ENCODE data around the gene HAUS7. TPM values are rescaled to one million over a fixed set of nuclear protein-coding genes. Genes with fewer than 3 reads are reported as not detected.

Gene HAUS7
- total RNA-seq, 2 experiments from 2014 or later: 42.5 to 47.9 TPM

DNA sequence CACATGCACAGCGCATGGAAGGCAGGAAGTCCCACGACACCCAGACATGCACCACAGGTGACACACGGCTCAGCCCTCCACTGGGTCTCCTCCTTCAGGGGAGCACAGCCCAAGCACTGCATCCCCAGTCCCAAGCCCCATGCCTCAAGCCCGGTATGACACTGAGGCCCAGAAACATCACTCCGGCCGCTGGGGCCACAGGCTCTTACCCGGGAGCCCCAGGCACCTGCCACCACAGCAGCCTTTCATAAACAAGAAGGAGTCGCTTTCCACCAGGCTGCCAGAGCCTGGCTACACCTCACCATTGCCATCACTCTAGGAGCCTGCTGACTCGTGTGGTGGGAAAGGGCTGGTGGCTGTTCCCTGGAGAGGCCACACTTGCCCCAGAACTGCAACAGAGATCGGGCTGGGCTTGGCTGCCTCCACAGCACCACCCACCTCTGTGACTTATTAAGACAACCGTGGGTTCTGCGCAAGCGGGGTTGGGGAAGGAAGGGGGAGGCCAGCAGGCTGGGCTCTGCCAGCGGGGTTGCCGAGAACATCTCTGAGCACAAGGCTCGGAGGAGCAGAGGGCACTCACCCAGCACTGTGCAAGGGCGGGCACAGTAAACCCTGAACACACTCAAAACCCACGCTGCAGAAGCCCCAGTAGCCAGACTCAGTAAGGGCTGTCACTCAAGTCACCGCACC is 4.5 kb downstream of the HAUS7 start:
- BruUV-seq (replicated peaks): no TSS peak
- no peak for DNase-seq (ENCODE audit: low spot score)
- ChIA-PET POLR2A (no interaction called here), CTCF (ENCODE audit: unreplicated experiment) (no interaction called here)
- Histone ChIP-seq H3K36me3 (ENCODE audit: insufficient read depth, low read length) (peaks cover 40% of the 10 kb centered on the region), H3K79me2 (ENCODE audit: insufficient read depth, low read depth, low read length) (peaks cover 18% of the 10 kb centered on the region; the same call in 1 of the 2 replicates), H4K20me1 (ENCODE audit: insufficient read depth, low read length) (no peaks in the 10 kb centered on the region; the same call in 1 of the 2 replicates), H3K9me2 (ENCODE audit: insufficient read depth, low read length) (no peaks in the 10 kb centered on the region), H3K9me3 (ENCODE audit: low read length) (no peaks in the 10 kb centered on the region), H3K4me3 (ENCODE audit: low read depth, low read length, poor library complexity, severe bottlenecking) (no peak overlapping the region), H3K4me2 (ENCODE audit: low read length) (no peak overlapping the region), H3K27ac (ENCODE audit: low read depth, low read length, poor library complexity, severe bottlenecking) (no peak overlapping the region), H2AFZ (ENCODE audit: low read length) (no peak overlapping the region), H3K4me1 (ENCODE audit: insufficient read depth, low read length, poor library complexity, severe bottlenecking) (peaks cover 12% of the 10 kb centered on the region)
- intact Hi-C loops (cut with micrococcal nuclease; ENCODE audit: unreplicated experiment): no loop called here
- TF ChIP-seq, protein P1, sequence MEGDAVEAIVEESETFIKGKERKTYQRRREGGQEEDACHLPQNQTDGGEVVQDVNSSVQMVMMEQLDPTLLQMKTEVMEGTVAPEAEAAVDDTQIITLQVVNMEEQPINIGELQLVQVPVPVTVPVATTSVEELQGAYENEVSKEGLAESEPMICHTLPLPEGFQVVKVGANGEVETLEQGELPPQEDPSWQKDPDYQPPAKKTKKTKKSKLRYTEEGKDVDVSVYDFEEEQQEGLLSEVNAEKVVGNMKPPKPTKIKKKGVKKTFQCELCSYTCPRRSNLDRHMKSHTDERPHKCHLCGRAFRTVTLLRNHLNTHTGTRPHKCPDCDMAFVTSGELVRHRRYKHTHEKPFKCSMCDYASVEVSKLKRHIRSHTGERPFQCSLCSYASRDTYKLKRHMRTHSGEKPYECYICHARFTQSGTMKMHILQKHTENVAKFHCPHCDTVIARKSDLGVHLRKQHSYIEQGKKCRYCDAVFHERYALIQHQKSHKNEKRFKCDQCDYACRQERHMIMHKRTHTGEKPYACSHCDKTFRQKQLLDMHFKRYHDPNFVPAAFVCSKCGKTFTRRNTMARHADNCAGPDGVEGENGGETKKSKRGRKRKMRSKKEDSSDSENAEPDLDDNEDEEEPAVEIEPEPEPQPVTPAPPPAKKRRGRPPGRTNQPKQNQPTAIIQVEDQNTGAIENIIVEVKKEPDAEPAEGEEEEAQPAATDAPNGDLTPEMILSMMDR (conservative IDR thresholded peaks at IDR 0.05; ENCODE audit: low read length): no peak
- TF ChIP-seq EZH2phosphoT487 (IDR thresholded peaks at IDR 0.05; ENCODE audit: borderline replicate concordance, low read depth, low read length): no peak

DNA sequence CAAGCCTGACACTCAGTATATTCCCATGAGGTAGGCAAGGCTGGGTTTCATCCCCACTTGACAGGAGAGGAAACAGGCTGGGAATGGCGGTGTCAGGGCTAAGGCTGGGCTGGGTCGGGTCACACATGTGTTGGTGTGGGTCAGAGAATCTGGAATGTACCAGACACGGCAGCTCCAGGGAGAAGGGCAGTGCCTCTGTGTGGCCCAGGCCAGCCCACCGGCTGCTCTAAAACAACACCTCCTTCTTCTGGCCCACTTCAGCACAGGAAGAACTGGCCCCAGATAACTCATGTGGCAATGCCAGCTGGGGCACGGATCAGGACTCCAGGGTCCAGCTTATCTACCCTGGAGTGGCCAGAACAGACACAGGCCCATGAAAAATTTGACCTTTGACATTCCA is 6.3 kb downstream of the HAUS7 start:
- Histone ChIP-seq H3K36me3 (ENCODE audit: insufficient read depth, low read length) (peaks cover 55% of the 10 kb centered on the region), H3K4me1 (ENCODE audit: insufficient read depth, low read length, poor library complexity, severe bottlenecking) (peaks cover 9% of the 10 kb centered on the region), H3K9me3 (ENCODE audit: low read length) (no peaks in the 10 kb centered on the region), H3K4me3 (ENCODE audit: low read depth, low read length, poor library complexity, severe bottlenecking) (no peak overlapping the region), H2AFZ (ENCODE audit: low read length) (no peak overlapping the region), H3K4me2 (ENCODE audit: low read length) (no peak overlapping the region), H4K20me1 (ENCODE audit: insufficient read depth, low read length) (no peaks in the 10 kb centered on the region; the same call in 1 of the 2 replicates), H3K27ac (ENCODE audit: low read depth, low read length, poor library complexity, severe bottlenecking) (no peak overlapping the region), H3K9me2 (ENCODE audit: insufficient read depth, low read length) (no peaks in the 10 kb centered on the region), H3K79me2 (ENCODE audit: insufficient read depth, low read depth, low read length) (peaks cover 7% of the 10 kb centered on the region; the same call in 1 of the 2 replicates)
- ChIA-PET CTCF (ENCODE audit: unreplicated experiment) (no interaction called here), POLR2A (no interaction called here)
- DNase-seq (ENCODE audit: low spot score): no peak
- intact Hi-C loops (cut with micrococcal nuclease; ENCODE audit: unreplicated experiment): no loop called here
- BruUV-seq (replicated peaks): no TSS peak
- TF ChIP-seq, protein P1 (conservative IDR thresholded peaks at IDR 0.05; ENCODE audit: low read length): no peak
- TF ChIP-seq EZH2phosphoT487 (IDR thresholded peaks at IDR 0.05; ENCODE audit: borderline replicate concordance, low read depth, low read length): no peak

DNA sequence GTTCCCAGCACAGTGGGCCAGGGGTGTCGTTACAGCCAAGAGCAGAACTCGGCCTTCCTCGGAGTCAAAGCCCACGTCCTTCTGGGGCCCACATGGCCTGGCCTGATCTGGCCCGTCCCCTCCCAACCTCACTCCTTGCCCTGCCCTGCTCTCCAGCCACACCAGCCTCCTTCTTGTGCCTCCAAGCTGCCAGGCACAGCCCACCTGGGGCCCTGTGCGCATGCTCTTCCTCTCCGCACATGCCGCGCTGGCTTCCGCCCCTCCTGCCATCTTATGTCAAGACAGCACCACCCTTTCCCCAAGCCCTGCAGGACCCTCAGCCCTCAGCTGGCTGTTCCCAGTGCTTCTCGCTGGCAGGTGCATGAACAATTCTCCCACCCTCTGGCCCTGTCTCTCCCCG is 6.8 kb downstream of the HAUS7 start:
- ChIA-PET POLR2A (no interaction called here), CTCF (ENCODE audit: unreplicated experiment) (no interaction called here)
- H3K4me2 ChIP-seq (ENCODE audit: low read length): no peak overlapping the region
- H3K27ac ChIP-seq (ENCODE audit: low read depth, low read length, poor library complexity, severe bottlenecking): no peak overlapping the region
- 0 out of 2 replicates have a peak, but pooled peaks cover 1% of the 10 kb centered on the region for H3K79me2 ChIP-seq (ENCODE audit: insufficient read depth, low read depth, low read length)
- no peak for DNase-seq (ENCODE audit: low spot score)
- TF ChIP-seq, protein P1 (conservative IDR thresholded peaks at IDR 0.05; ENCODE audit: low read length): no peak
- TF ChIP-seq EZH2phosphoT487 (IDR thresholded peaks at IDR 0.05; ENCODE audit: borderline replicate concordance, low read depth, low read length): no peak
- H3K4me1 ChIP-seq (ENCODE audit: insufficient read depth, low read length, poor library complexity, severe bottlenecking): peaks cover 4% of the 10 kb centered on the region
- no peaks in the 10 kb centered on the region for H3K9me3 ChIP-seq (ENCODE audit: low read length)
- H3K36me3 ChIP-seq (ENCODE audit: insufficient read depth, low read length): peaks cover 50% of the 10 kb centered on the region
- no peaks in the 10 kb centered on the region for H3K9me2 ChIP-seq (ENCODE audit: insufficient read depth, low read length)
- no peak overlapping the region for H3K4me3 ChIP-seq (ENCODE audit: low read depth, low read length, poor library complexity, severe bottlenecking)
- BruUV-seq (replicated peaks): no TSS peak
- intact Hi-C loops (cut with micrococcal nuclease; ENCODE audit: unreplicated experiment): no loop called here
- no peak overlapping the region for H2AFZ ChIP-seq (ENCODE audit: low read length)
- H4K20me1 ChIP-seq (ENCODE audit: insufficient read depth, low read length): no peaks in the 10 kb centered on the region; the same call in 1 of the 2 replicates
